Astrocyte of the cerebellum (primary cell): ENCODE results near the gene PLXDC2.

Source experiments
- DNase-seq: peaks from one replicate; pipeline ENCODE4 v3.0.0-alpha.2; 2011; ENCODE audit warnings: low read depth
- H3K4me3 ChIP-seq: 2 replicates; pipeline ENCODE4 v1.5.1; 2011; ENCODE audit warnings: mild to moderate bottlenecking, low read depth, low read length, moderate library complexity
- in situ Hi-C: cut with HindIII; loops from 2 replicates; pipeline ENCODE4 v1.10.0; 2017; ENCODE audit warnings: low sequenced_read_pairs
- TF ChIP-seq, protein P1 (sequence below): IDR thresholded peaks from 2 replicates; pipeline ENCODE4 v1.5.1; 2012; ENCODE audit warnings: low read length, low read depth, moderate library complexity, mild to moderate bottlenecking; ENCODE audit errors: missing control alignments

PLXDC2 gene

DNA sequence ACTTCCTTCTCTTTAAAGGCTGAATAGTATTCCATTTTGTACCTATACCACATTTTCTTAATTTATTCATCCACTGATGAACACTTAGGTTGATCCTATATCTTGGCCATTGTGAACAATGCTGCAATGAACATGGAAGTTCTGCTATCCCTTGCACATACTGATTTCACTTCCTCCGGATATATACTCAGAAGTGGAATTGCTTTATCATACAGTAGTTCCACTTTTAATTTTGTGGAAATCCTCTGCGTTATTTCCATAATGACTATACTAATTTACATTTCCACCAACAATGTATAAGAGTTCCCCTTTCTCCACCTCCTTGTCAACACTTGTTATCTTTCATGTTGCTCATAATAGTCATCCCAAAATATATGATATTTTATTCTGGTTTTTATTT lies 312.6 kb downstream of the PLXDC2 start:
- no peak for DNase-seq
- H3K4me3 ChIP-seq = no peak overlapping the region
- in situ Hi-C loops = no loop called here
- TF ChIP-seq, protein P1, sequence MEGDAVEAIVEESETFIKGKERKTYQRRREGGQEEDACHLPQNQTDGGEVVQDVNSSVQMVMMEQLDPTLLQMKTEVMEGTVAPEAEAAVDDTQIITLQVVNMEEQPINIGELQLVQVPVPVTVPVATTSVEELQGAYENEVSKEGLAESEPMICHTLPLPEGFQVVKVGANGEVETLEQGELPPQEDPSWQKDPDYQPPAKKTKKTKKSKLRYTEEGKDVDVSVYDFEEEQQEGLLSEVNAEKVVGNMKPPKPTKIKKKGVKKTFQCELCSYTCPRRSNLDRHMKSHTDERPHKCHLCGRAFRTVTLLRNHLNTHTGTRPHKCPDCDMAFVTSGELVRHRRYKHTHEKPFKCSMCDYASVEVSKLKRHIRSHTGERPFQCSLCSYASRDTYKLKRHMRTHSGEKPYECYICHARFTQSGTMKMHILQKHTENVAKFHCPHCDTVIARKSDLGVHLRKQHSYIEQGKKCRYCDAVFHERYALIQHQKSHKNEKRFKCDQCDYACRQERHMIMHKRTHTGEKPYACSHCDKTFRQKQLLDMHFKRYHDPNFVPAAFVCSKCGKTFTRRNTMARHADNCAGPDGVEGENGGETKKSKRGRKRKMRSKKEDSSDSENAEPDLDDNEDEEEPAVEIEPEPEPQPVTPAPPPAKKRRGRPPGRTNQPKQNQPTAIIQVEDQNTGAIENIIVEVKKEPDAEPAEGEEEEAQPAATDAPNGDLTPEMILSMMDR = no peak

GRCh38 chr10:20132816-20133215 lies 316.6 kb downstream of the PLXDC2 start:
- in situ Hi-C loops = no loop called here
- H3K4me3 ChIP-seq = no peak overlapping the region
- TF ChIP-seq, protein P1 = no peak
- no peak for DNase-seq

DNA sequence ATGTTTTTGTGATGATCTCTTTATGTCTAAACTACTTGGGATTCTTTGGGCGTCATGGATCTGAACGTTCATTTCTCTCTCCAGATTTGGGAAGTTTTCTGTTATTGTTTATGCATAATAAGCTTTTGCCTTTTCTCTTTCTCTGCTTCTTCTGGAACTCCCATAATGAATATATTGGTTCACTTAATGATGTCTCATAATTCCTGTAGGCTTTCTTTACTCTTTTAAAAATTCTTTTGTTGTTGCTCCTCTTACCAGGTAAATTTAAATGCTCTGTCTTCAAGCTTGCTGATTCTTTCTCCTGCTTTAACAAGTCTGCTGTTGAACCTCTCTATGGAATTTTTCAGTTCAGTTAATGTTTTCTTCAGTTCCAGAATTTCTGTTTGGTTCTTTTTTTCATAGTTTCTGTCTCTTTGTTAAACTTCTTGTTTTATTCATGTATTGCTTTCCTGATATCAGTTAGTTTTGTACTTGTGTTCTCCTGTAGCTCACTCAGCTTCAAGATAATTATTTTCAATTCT lies 317.5 kb downstream of the PLXDC2 start:
- TF ChIP-seq, protein P1 = no peak

DNA sequence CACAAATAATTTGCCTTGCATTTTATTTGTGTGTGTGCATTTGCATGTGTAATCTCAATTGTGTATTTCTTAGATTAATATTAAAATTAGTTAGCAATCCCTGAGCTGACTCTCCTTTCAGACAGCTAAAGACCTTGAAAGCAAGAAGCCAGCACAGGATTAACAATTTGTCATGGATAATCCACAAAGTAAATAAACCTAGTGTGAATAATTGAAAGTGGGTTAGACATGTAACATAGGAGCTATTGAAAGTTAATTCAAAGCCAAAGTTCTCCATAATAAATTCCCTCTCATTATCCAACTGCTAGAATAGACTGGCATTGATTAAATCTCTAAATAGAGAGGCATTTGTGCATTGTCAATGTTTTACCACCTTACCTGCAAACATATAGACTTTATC lies 326.1 kb downstream of the PLXDC2 start:
- TF ChIP-seq, protein P1 = no peak
- no peak overlapping the region for H3K4me3 ChIP-seq
- in situ Hi-C loops = no loop called here
- no peak for DNase-seq

More for the DNA sequence above, 317.5 kb downstream of the PLXDC2 start:
- DNase-seq = no peak
- in situ Hi-C loops = no loop called here
- no peak overlapping the region for H3K4me3 ChIP-seq

DNA sequence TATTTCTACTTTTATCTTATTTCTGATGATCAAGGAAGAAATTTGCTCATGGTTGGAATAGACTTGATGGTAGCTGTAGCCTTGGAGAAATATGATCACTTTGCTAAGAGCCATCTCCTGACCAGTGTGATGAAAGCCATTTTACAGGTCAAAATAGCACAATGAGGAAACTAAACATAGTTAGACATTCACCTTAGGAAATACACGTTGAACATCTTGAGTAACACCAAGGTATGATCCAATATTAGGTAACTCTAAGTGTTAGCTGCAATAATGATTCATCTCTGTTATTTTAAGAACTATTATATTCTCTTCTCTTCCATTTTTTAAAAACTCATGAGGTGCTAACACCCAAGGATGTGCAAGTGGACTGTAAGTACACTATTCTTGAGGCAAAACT lies 328.0 kb downstream of the PLXDC2 start:
- H3K4me3 ChIP-seq = no peak overlapping the region
- DNase-seq = no peak
- in situ Hi-C loops = no loop called here
- TF ChIP-seq, protein P1 = no peak

GRCh38 chr10:20146004-20146403 lies 329.8 kb downstream of the PLXDC2 start:
- H3K4me3 ChIP-seq = no peak overlapping the region
- DNase-seq = no peak
- in situ Hi-C loops = no loop called here
- TF ChIP-seq, protein P1 = no peak

DNA sequence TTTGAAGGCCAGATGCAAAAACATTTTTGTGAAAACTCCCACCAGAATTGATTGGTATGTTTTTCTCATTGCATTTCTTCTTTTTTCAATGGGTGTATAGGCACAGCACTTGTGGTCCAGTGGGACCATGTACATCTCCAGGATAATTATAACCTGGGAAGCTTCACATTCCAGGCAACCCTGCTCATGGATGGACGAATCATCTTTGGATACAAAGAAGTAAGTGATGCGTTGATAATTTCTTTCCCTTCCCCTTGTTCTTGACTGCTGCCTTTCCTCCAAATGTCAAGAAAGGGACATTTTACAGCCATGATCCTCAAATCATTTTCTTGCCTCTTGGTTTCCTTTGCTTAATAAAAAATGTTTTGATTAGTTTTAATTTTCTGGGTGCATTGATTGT lies 331.5 kb downstream of the PLXDC2 start:
- H3K4me3 ChIP-seq = no peak overlapping the region
- TF ChIP-seq, protein P1 = no peak
- no peak for DNase-seq
- in situ Hi-C loops = no loop called here
